Colonic mucosa (tissue), 4 donors: ENCODE measurements around the gene ZMPSTE24. TPM values are rescaled to one million over a fixed set of nuclear protein-coding genes. Genes with fewer than 3 reads are reported as not detected.
A peak's percentile ranks its signal among the peaks of the same experiment; 100 is the strongest.
"Not testable (repeated sequence)": the region's sequence is repeated elsewhere in the genome, so short reads cannot be mapped to it uniquely, and the experiment has no call there.

Source experiments
- DNase-seq: peaks from one replicate; pipeline ENCODE4 v3.0.0-alpha.2; 2020
- H3K27ac ChIP-seq: fragments of 200-600 bp; one replicate; pipeline ENCODE4 v1.8.0; 2021
- H3K27me3 ChIP-seq: fragments of 200-600 bp; one replicate; pipeline ENCODE4 v1.8.0; 2021
- H3K36me3 ChIP-seq: fragments of 200-600 bp; one replicate; pipeline ENCODE4 v1.8.0; 2021
- H3K4me1 ChIP-seq: fragments of 200-600 bp; one replicate; pipeline ENCODE4 v1.8.0; 2021; ENCODE audit warnings: mild to moderate bottlenecking
- H3K4me3 ChIP-seq: fragments of 200-600 bp; one replicate; pipeline ENCODE4 v1.8.0; 2021
- H3K9ac ChIP-seq, 2 donors: one replicate each; pipeline ENCODE4 v1.7.0; 2013; ENCODE audit warnings: control low read depth in 2 of 2, low read depth in 2 of 2, low read length in 2 of 2
- H3K9me3 ChIP-seq: fragments of 200-600 bp; one replicate; pipeline ENCODE4 v1.8.0; 2021
- CTCF ChIP-seq: fragments of 200-600 bp; IDR thresholded peaks from one replicate; pipeline ENCODE4 v1.8.0; 2022; ENCODE audit warnings: antibody characterized with exemption, mild to moderate bottlenecking
- intact Hi-C: fragments of 100-400 bp; cut with DNase I; formaldehyde crosslinking; loops from one replicate; pipeline ENCODE4 v1.14.1; 2022
- total RNA-seq, 2 donors: library from RNA; stranded (reverse); fragmentation: NEBNext Ultra II Directional in 1 of 2; extraction: Animal tissue kit (Norgen Biotek cat#: 25700) in 1 of 2; gene quantifications; one replicate each; pipeline ENCODE4 v1.2.1, GENCODE V29; 2021
- donor health status: healthy.
- donor health status: DM: no; HTN: no; CAD: no.
- donor health status: DM: no; HTN: no; CAD: no.

ZMPSTE24 gene
- total RNA-seq, 2 donors from 2014 or later: 49.7 to 62.8 TPM

GRCh38 chr1:40318476-40318875, 60.4 kb downstream of the ZMPSTE24 start:
- no peak overlapping the region for H3K27ac ChIP-seq
- no peaks in the 10 kb centered on the region for H3K36me3 ChIP-seq
- no peak overlapping the region for H3K9ac ChIP-seq
- intact Hi-C loops: no loop called here
- no peak for DNase-seq
- no peaks in the 10 kb centered on the region for H3K9me3 ChIP-seq
- no peak for TF ChIP-seq CTCF
- peaks cover 12% of the 10 kb centered on the region for H3K4me1 ChIP-seq
- H3K4me3 ChIP-seq: no peak overlapping the region
- peaks cover 31% of the 10 kb centered on the region for H3K27me3 ChIP-seq

GRCh38 chr1:40318970-40319621, 61.1 kb downstream of the ZMPSTE24 start:
- no peak overlapping the region for H3K9ac ChIP-seq
- no peak for DNase-seq
- peaks cover 31% of the 10 kb centered on the region for H3K27me3 ChIP-seq
- no peak overlapping the region for H3K4me3 ChIP-seq
- no peak for TF ChIP-seq CTCF
- no peak overlapping the region for H3K27ac ChIP-seq
- peaks cover 12% of the 10 kb centered on the region for H3K4me1 ChIP-seq
- intact Hi-C loops: no loop called here
- no peaks in the 10 kb centered on the region for H3K36me3 ChIP-seq
- H3K9me3 ChIP-seq: no peaks in the 10 kb centered on the region

DNA sequence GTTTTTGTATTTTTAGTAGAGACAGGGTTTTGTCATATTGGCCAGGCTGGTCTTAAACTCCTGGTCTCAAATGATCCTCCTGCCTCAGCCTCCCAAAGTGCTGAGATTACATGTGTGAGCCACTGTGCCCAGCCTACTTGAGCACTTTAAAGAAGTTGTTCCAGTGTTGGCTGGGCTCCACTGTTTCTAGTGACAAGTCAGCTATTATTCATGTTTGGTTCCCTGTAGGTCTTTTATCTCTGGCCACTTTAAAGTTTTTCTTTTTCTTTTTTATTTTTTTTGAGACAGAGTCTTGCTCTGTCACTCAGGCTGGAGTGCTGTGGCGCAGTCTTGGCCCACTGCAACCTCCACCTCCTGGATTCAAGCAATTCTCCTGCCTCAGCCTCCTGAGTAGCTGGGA, 73.4 kb downstream of the ZMPSTE24 start:
- DNase-seq, H3K4me3 ChIP-seq, H3K9me3 ChIP-seq, H3K9ac ChIP-seq, H3K4me1 ChIP-seq, H3K27ac ChIP-seq, H3K27me3 ChIP-seq, H3K36me3 ChIP-seq, intact Hi-C loops: not testable (repeated sequence)

DNA sequence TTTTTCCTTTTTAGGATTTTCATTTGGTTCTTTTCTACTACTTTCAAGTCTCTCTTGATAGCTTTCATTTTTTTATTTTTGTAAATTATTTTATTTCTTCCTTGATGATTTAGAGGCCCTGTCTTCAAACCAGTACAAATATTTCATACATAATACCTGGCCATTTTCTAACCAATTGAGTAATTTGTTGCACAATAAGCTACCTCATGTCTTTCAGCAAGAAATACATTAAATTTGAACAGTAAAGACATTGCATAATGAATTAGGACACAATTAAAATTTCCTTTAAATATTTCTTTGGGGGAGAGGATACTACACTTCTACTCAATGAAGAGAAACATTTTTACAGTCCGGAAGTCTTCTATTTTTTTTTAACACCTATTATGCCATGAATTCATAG, 74.7 kb downstream of the ZMPSTE24 start:
- Histone ChIP-seq H3K27ac (no peak overlapping the region), H3K36me3 (no peaks in the 10 kb centered on the region), H3K4me3 (no peak overlapping the region), H3K9me3 (no peaks in the 10 kb centered on the region), H3K4me1 (no peaks in the 10 kb centered on the region), H3K9ac (no peak overlapping the region), H3K27me3 (no peaks in the 10 kb centered on the region)
- intact Hi-C loops: no loop called here
- DNase-seq: no peak
- TF ChIP-seq CTCF: no peak

- Histone ChIP-seq H3K36me3 (no peaks in the 10 kb centered on the region), H3K27me3 (no peaks in the 10 kb centered on the region), H3K4me1 (peaks cover 4% of the 10 kb centered on the region), H3K9me3 (no peaks in the 10 kb centered on the region), H3K27ac (no peak overlapping the region), H3K9ac (no peak overlapping the region), H3K4me3 (no peak overlapping the region)
- no peak for TF ChIP-seq CTCF
- DNase-seq: peak; percentile 26
- intact Hi-C loops: no loop called here
Measured at GRCh38 chr1:40337443-40337842, 79.4 kb downstream of the ZMPSTE24 start.

DNA sequence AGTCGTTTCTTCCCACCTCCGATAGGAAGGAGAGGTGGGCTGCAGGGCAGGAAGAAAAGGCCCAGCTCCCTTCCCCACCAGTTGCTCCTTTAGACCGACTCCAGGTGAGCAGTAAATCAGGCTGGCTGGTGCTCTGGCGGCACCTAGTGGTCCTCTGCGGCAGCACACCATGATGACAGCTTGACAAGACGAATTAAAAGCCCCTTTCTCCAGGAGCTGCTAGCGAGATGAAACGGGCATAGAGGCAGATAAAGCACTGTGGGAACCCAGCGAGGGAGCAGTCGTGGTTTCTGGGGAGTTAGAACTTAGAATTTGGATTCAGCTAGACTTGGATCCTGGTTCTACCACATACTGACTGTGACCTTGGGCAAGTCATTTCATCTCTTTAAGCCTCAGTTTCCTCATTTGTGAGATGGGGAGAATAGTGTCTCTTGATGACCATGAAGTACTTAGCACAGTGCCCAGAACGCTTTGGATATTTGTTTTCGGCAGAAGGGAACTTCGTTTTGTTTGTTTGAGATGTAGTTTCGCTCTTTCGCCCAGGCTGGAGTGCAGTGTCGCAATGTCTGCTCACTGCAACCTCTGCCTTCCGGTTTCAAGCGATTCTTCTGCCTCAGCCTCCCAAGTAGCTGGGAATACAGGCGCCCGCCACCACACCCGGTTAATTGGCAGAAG, 80.8 kb downstream of the ZMPSTE24 start:
- peak; percentile 97 for TF ChIP-seq CTCF
- Histone ChIP-seq H3K36me3 (no peaks in the 10 kb centered on the region), H3K9ac (no peak overlapping the region), H3K9me3 (no peaks in the 10 kb centered on the region), H3K27ac (no peak overlapping the region), H3K27me3 (no peaks in the 10 kb centered on the region), H3K4me1 (peaks cover 4% of the 10 kb centered on the region), H3K4me3 (no peak overlapping the region)
- intact Hi-C loops: no loop called here
- DNase-seq: peak; percentile 83
